GM10266 (cell line): ENCODE measurements around the gene STPG3.

Experiments
- DNase-seq: peaks from one replicate; pipeline ENCODE4 v3.0.0; 2012; ENCODE audit errors: extremely low spot score
- CTCF ChIP-seq: IDR thresholded peaks from 2 replicates; pipeline ENCODE4 v1.5.1; 2012; ENCODE audit warnings: mild to moderate bottlenecking, low read depth; ENCODE audit not compliant: control insufficient read depth, insufficient read depth; ENCODE audit errors: missing control alignments

STPG3 gene

GRCh38 chr9:137297966-137298365, 46.9 kb downstream of the STPG3 start:
- no peak for TF ChIP-seq CTCF
- no peak for DNase-seq

GRCh38 chr9:137298401-137299202, 47.5 kb downstream of the STPG3 start:
- DNase-seq, result no peak
- no peak for TF ChIP-seq CTCF

GRCh38 chr9:137299203-137299565, 48.1 kb downstream of the STPG3 start:
- no peak for TF ChIP-seq CTCF
- no peak for DNase-seq

- no peak for TF ChIP-seq CTCF
- no peak for DNase-seq
Measured at GRCh38 chr9:137299938-137300337, 48.9 kb downstream of the STPG3 start.

- TF ChIP-seq CTCF, result no peak
Measured at GRCh38 chr9:137300567-137301080, 49.5 kb downstream of the STPG3 start.

GRCh38 chr9:137301081-137301947, 50.2 kb downstream of the STPG3 start:
- DNase-seq, result no peak
- TF ChIP-seq CTCF, result peak; percentile 53

More at GRCh38 chr9:137300567-137301080, 49.5 kb downstream of the STPG3 start:
- DNase-seq, result no peak
